HepG2 (cell line): ENCODE measurements around the gene HDHD3. TPM values are rescaled to one million over a fixed set of nuclear protein-coding genes. Genes with fewer than 3 reads are reported as not detected.
A peak's percentile ranks its signal among the peaks of the same experiment; 100 is the strongest.

Experiments
- CEBPB ChIP-seq: IDR thresholded peaks from 2 replicates; pipeline ENCODE4 v1.6.1; 2011; ENCODE audit warnings: low read depth, low read length, improper control_type of control experiment, borderline replicate concordance
- FOXA3 ChIP-seq: IDR thresholded peaks from 2 replicates; pipeline ENCODE4 v1.6.1; 2016; ENCODE audit warnings: missing genetic modification reagents, missing compliant biosample characterization
- GLI4 ChIP-seq: sonication (generic); formaldehyde crosslinking; IDR thresholded peaks from 2 replicates; pipeline ENCODE4 v1.5.1; 2020; ENCODE audit warnings: missing genetic modification reagents, mild to moderate bottlenecking, moderate library complexity, borderline replicate concordance
- GRHL1 ChIP-seq: sonication (generic); formaldehyde crosslinking; conservative IDR thresholded peaks from 2 replicates; pipeline ENCODE4 v1.8.0; 2022; ENCODE audit warnings: missing genetic modification reagents
- KLF15 ChIP-seq: sonication (generic); formaldehyde crosslinking; IDR thresholded peaks from 2 replicates; pipeline ENCODE4 v1.8.1; 2023; ENCODE audit warnings: borderline replicate concordance, mild to moderate bottlenecking, inconsistent platforms, missing genetic modification reagents, mixed read lengths
- MNT ChIP-seq: fragments of 450-650 bp; IDR thresholded peaks from 2 replicates; pipeline ENCODE4 v1.6.1; 2016
- MTERF4 ChIP-seq: sonication (generic); formaldehyde crosslinking; IDR thresholded peaks from 2 replicates; pipeline ENCODE4 v1.8.0; 2023; ENCODE audit warnings: mild to moderate bottlenecking, missing genetic modification reagents
- NONO ChIP-seq, 2 experiments: fragments of 450-650 bp in 1 of 2; sonication (generic) in 1 of 2; formaldehyde crosslinking in 1 of 2; IDR thresholded peaks in 1 of 2; conservative IDR thresholded peaks in 1 of 2; 2 replicates each; pipeline versions ENCODE4 v1.6.1 to v1.8.0; 2017 to 2022; ENCODE audit warnings: mild to moderate bottlenecking in 1 of 2, missing genetic modification reagents in 1 of 2, moderate library complexity in 1 of 2
- NR0B2 ChIP-seq: sonication (generic); formaldehyde crosslinking; IDR thresholded peaks from 2 replicates; pipeline ENCODE4 v1.4.0; 2020; ENCODE audit warnings: mild to moderate bottlenecking, missing genetic modification reagents
- PBX2 ChIP-seq: IDR thresholded peaks from 2 replicates; pipeline ENCODE4 v1.6.1; 2016; ENCODE audit warnings: control low read depth
- RBFOX2 ChIP-seq: fragments of 200-400 bp; formaldehyde crosslinking; IDR thresholded peaks from 2 replicates; pipeline ENCODE4 v1.6.1; 2017; ENCODE audit warnings: low read depth, mild to moderate bottlenecking, low read length
- SIX4 ChIP-seq: sonication (generic); formaldehyde crosslinking; IDR thresholded peaks from 2 replicates; pipeline ENCODE4 v1.4.0; 2020; ENCODE audit warnings: missing genetic modification reagents
- TBP ChIP-seq: sonication (generic); formaldehyde crosslinking; IDR thresholded peaks from 2 replicates; pipeline ENCODE4 v1.5.0; 2020; ENCODE audit warnings: missing genetic modification reagents
- ZBTB33 ChIP-seq: sonication (generic); formaldehyde crosslinking; IDR thresholded peaks from 2 replicates; pipeline ENCODE4 v1.4.0; 2020; ENCODE audit warnings: missing genetic modification reagents
- ZMYM4 ChIP-seq: sonication (generic); formaldehyde crosslinking; IDR thresholded peaks from 2 replicates; pipeline ENCODE4 v1.8.1; 2023; ENCODE audit warnings: mild to moderate bottlenecking, missing genetic modification reagents
- ZNF225 ChIP-seq: sonication (generic); formaldehyde crosslinking; IDR thresholded peaks from 2 replicates; pipeline ENCODE4 v1.4.0; 2020; ENCODE audit warnings: mild to moderate bottlenecking, missing genetic modification reagents
- ZNF543 ChIP-seq: sonication (generic); formaldehyde crosslinking; IDR thresholded peaks from 2 replicates; pipeline ENCODE4 v1.4.0; 2020; ENCODE audit warnings: mild to moderate bottlenecking, missing genetic modification reagents
- ZNF605 ChIP-seq: sonication (generic); formaldehyde crosslinking; IDR thresholded peaks from 2 replicates; pipeline ENCODE4 v1.8.0; 2022; ENCODE audit warnings: mild to moderate bottlenecking, missing genetic modification reagents
- ZNF644 ChIP-seq: IDR thresholded peaks from 2 replicates; pipeline ENCODE4 v1.6.1; 2016; ENCODE audit warnings: low read depth
- ZNF710 ChIP-seq: sonication (generic); formaldehyde crosslinking; IDR thresholded peaks from 2 replicates; pipeline ENCODE4 v1.5.0; 2020; ENCODE audit warnings: mild to moderate bottlenecking, missing genetic modification reagents, borderline replicate concordance
- polyA plus RNA-seq, 8 experiments: library from polyadenylated mRNA; depleted of rRNA in 3 of 8; stranded (reverse) in 7 of 8; unstranded in 1 of 8; fragments of >200 nt; fragmentation: Illumina TruSeq in 4 of 8; extraction: Trizol in 4 of 8; gene quantifications; 2 replicates each; pipeline versions ENCODE4 v1.2.1 to v1.2.3, GENCODE V29; 2011 to 2016; ENCODE audit warnings: low read depth in 4 of 8, missing spikeins in 1 of 8, mixed read lengths in 1 of 8; ENCODE audit not compliant: insufficient read depth in 1 of 8
- total RNA-seq, 5 experiments: library from RNA; depleted of rRNA; stranded (reverse); fragments of >200 nt; fragmentation: Illumina TruSeq; extraction: Trizol; gene quantifications; 2 replicates each; pipeline ENCODE4 v1.2.3, GENCODE V29; 2016; ENCODE audit warnings: low read depth in 1 of 5

Gene HDHD3
- total and polyA plus RNA-seq, 2 of the 13 experiments (the other 11 are each of a cell fraction or from before 2014, with no cell fraction given), result 23.1 to 38.5 TPM

GRCh38 chr9:113381909-113382411 lies 5.2 kb upstream of the HDHD3 start (continued):
- TF ChIP-seq ZBTB33 (CRISPR knock-in tag) (no peak), GLI4 (CRISPR knock-in tag) (no peak), ZNF225 (CRISPR knock-in tag) (no peak), MNT (no peak), PBX2 (CRISPR knock-in tag) (no peak), NONO (IDR thresholded peaks at IDR 0.05) (no peak), NONO (CRISPR knock-in tag; conservative IDR thresholded peaks at IDR 0.05) (no peak), ZNF605 (CRISPR knock-in tag) (no peak), GRHL1 (CRISPR knock-in tag) (no peak), TBP (CRISPR knock-in tag) (no peak), MTERF4 (CRISPR knock-in tag) (no peak), ZMYM4 (peak; percentile 21; the same call in 1 of the 2 replicates), SIX4 (CRISPR knock-in tag) (no peak), ZNF710 (CRISPR knock-in tag) (no peak; the same call in 1 of the 2 replicates), ZNF543 (CRISPR knock-in tag) (no peak), KLF15 (no peak), RBFOX2 (no peak), NR0B2 (CRISPR knock-in tag) (no peak), ZNF644 (peak; percentile 77), FOXA3 (peak; percentile 50; the same call in 1 of the 2 replicates), CEBPB (peak; percentile 55; the same call in 1 of the 2 replicates)
